Natural killer cell treated with Interleukin-12 subunit alpha and Interleukin-12 subunit beta and Interleukin-15 and Interleukin-18, amount 100 ng/mL, for 72 hours (primary cell): ENCODE data around the gene IQCN. TPM values are rescaled to one million over a fixed set of nuclear protein-coding genes. Genes with fewer than 3 reads are reported as not detected.
A peak's percentile ranks its signal among the peaks of the same experiment; 100 is the strongest.

Experiments used
- ATAC-seq, 2 donors: fragments of 150-1000 bp; cut with Tn5 transposase in 1 of 2; sonication (Bioruptor Pico), chemical (Tn5 transposase) in 1 of 2; 2 replicates each; pipeline ENCODE4 v1.10.0; 2021
- DNase-seq: peaks from one replicate; pipeline ENCODE4 v3.0.0; 2022; ENCODE audit warnings: low spot score
- H3K27ac Mint-ChIP-seq, 2 donors: 1 replicate in 1 of 2; 2 replicates in 1 of 2; pipeline ENCODE4 v1.8.0; 2022; ENCODE audit warnings: mixed read lengths in 2 of 2, mild to moderate bottlenecking in 1 of 2, moderate library complexity in 1 of 2
- H3K27me3 Mint-ChIP-seq, 2 donors: 1 replicate in 1 of 2; 2 replicates in 1 of 2; pipeline ENCODE4 v1.8.0; 2022; ENCODE audit warnings: mixed read lengths in 2 of 2
- H3K36me3 Mint-ChIP-seq: one replicate; pipeline ENCODE4 v1.8.0; 2022; ENCODE audit warnings: mixed read lengths
- H3K4me1 Mint-ChIP-seq, 2 donors: 1 replicate in 1 of 2; 2 replicates in 1 of 2; pipeline ENCODE4 v1.8.0; 2022; ENCODE audit warnings: low read depth in 2 of 2, mixed read lengths in 2 of 2, mild to moderate bottlenecking in 1 of 2
- H3K4me3 Mint-ChIP-seq: one replicate; pipeline ENCODE4 v1.8.0; 2022; ENCODE audit warnings: mixed read lengths
- H3K9me3 Mint-ChIP-seq: 2 replicates; pipeline ENCODE4 v1.8.0; 2022; ENCODE audit warnings: mixed read lengths
- total RNA-seq, 2 donors: library from RNA; stranded (reverse); gene quantifications; one replicate each; pipeline ENCODE4 v1.2.3, GENCODE V29; 2022

Gene IQCN
- total RNA-seq, 2 donors from 2014 or later, result 1.5 to 4.0 TPM

- no peaks in the 10 kb centered on the region for H3K36me3 Mint-ChIP-seq
- DNase-seq, result no peak
- H3K4me3 Mint-ChIP-seq, result no peak overlapping the region
- no peaks in the 10 kb centered on the region for H3K9me3 Mint-ChIP-seq
- H3K27me3 Mint-ChIP-seq, result no peaks in the 10 kb centered on the region
- no peak overlapping the region for H3K27ac Mint-ChIP-seq
- no peak for ATAC-seq
- peaks cover 0 to 7% of the 10 kb centered on the region in 2 donors for H3K4me1 Mint-ChIP-seq
These were observed 12.8 kb downstream of the IQCN start for GRCh38 chr19:18261474-18261873.

GRCh38 chr19:18259893-18260292 lies 14.4 kb downstream of the IQCN start:
- Mint-ChIP-seq H3K27ac (no peak overlapping the region), H3K4me1 (peaks cover 0 to 4% of the 10 kb centered on the region in 2 donors), H3K36me3 (no peaks in the 10 kb centered on the region), H3K9me3 (no peaks in the 10 kb centered on the region), H3K27me3 (peaks cover 0 to 4% of the 10 kb centered on the region in 2 donors), H3K4me3 (no peak overlapping the region)
- DNase-seq (no peak), ATAC-seq (no peak)

GRCh38 chr19:18257503-18258470 lies 16.5 kb downstream of the IQCN start:
- no peaks in the 10 kb centered on the region for H3K36me3 Mint-ChIP-seq
- H3K4me3 Mint-ChIP-seq, result no peak overlapping the region
- peaks cover 6 to 18% of the 10 kb centered on the region in 2 donors for H3K27me3 Mint-ChIP-seq
- DNase-seq, result no peak
- H3K4me1 Mint-ChIP-seq, result peaks cover 0 to 6% of the 10 kb centered on the region in 2 donors
- ATAC-seq, result no peak
- H3K9me3 Mint-ChIP-seq, result no peaks in the 10 kb centered on the region
- H3K27ac Mint-ChIP-seq, result no peak overlapping the region

- Mint-ChIP-seq H3K9me3 (no peaks in the 10 kb centered on the region), H3K4me1 (peaks cover 5 to 7% of the 10 kb centered on the region in 2 donors), H3K36me3 (no peaks in the 10 kb centered on the region), H3K27me3 (peaks cover 12 to 25% of the 10 kb centered on the region in 2 donors), H3K4me3 (no peak overlapping the region), H3K27ac (no peak overlapping the region)
- ATAC-seq, result no peak
- no peak for DNase-seq
These were observed 19.4 kb downstream of the IQCN start for GRCh38 chr19:18254546-18255503.

- Mint-ChIP-seq H3K27me3 (peaks cover 12 to 25% of the 10 kb centered on the region in 2 donors), H3K27ac (no peak overlapping the region), H3K36me3 (no peaks in the 10 kb centered on the region), H3K9me3 (no peaks in the 10 kb centered on the region), H3K4me1 (peaks cover 5 to 7% of the 10 kb centered on the region in 2 donors), H3K4me3 (no peak overlapping the region)
- DNase-seq (no peak), ATAC-seq (no peak)
These were observed 20.5 kb downstream of the IQCN start for GRCh38 chr19:18253716-18254115.

GRCh38 chr19:18253130-18253529 lies 21.1 kb downstream of the IQCN start:
- ATAC-seq, result no peak
- Mint-ChIP-seq H3K27me3 (peaks cover 12 to 25% of the 10 kb centered on the region in 2 donors), H3K36me3 (no peaks in the 10 kb centered on the region), H3K9me3 (no peaks in the 10 kb centered on the region), H3K27ac (no peak overlapping the region), H3K4me3 (no peak overlapping the region), H3K4me1 (peaks cover 5 to 7% of the 10 kb centered on the region in 2 donors)
- no peak for DNase-seq

GRCh38 chr19:18252370-18252717 lies 21.9 kb downstream of the IQCN start:
- DNase-seq (no peak), ATAC-seq (no peak)
- peaks cover 12 to 25% of the 10 kb centered on the region in 2 donors for H3K27me3 Mint-ChIP-seq
- H3K9me3 Mint-ChIP-seq, result no peaks in the 10 kb centered on the region
- no peak overlapping the region for H3K4me3 Mint-ChIP-seq
- H3K4me1 Mint-ChIP-seq, result peaks cover 5 to 7% of the 10 kb centered on the region in 2 donors
- H3K27ac Mint-ChIP-seq, result no peak overlapping the region
- H3K36me3 Mint-ChIP-seq, result no peaks in the 10 kb centered on the region

- no peak overlapping the region for H3K4me3 Mint-ChIP-seq
- H3K36me3 Mint-ChIP-seq, result no peaks in the 10 kb centered on the region
- ATAC-seq (peak; percentile 76 to 78), DNase-seq (peak; percentile 81)
- no peaks in the 10 kb centered on the region for H3K9me3 Mint-ChIP-seq
- peaks cover 5 to 7% of the 10 kb centered on the region in 2 donors for H3K4me1 Mint-ChIP-seq
- no peak overlapping the region for H3K27ac Mint-ChIP-seq
- peaks cover 12 to 25% of the 10 kb centered on the region in 2 donors for H3K27me3 Mint-ChIP-seq
These were observed 22.5 kb downstream of the IQCN start for GRCh38 chr19:18251587-18252369.

- DNase-seq, result no peak
- peaks cover 12 to 21% of the 10 kb centered on the region in 2 donors for H3K27me3 Mint-ChIP-seq
- H3K4me1 Mint-ChIP-seq, result peaks cover 5 to 7% of the 10 kb centered on the region in 2 donors
- no peaks in the 10 kb centered on the region for H3K9me3 Mint-ChIP-seq
- H3K27ac Mint-ChIP-seq, result no peak overlapping the region
- no peaks in the 10 kb centered on the region for H3K36me3 Mint-ChIP-seq
- H3K4me3 Mint-ChIP-seq, result no peak overlapping the region
- no peak for ATAC-seq
These were observed 24.4 kb downstream of the IQCN start for GRCh38 chr19:18249834-18250233.

- no peaks in the 10 kb centered on the region for H3K36me3 Mint-ChIP-seq
- no peaks in the 10 kb centered on the region for H3K4me1 Mint-ChIP-seq
- no peak overlapping the region for H3K27ac Mint-ChIP-seq
- DNase-seq (no peak), ATAC-seq (no peak)
- peaks cover 0 to 3% of the 10 kb centered on the region in 2 donors for H3K27me3 Mint-ChIP-seq
- no peak overlapping the region for H3K4me3 Mint-ChIP-seq
- H3K9me3 Mint-ChIP-seq, result no peaks in the 10 kb centered on the region
These were observed 29.0 kb downstream of the IQCN start for GRCh38 chr19:18245297-18245696.

GRCh38 chr19:18239303-18239702 lies 34.9 kb downstream of the IQCN start:
- no peaks in the 10 kb centered on the region for H3K9me3 Mint-ChIP-seq
- H3K4me3 Mint-ChIP-seq, result no peak overlapping the region
- H3K27ac Mint-ChIP-seq, result no peak overlapping the region
- DNase-seq (no peak), ATAC-seq (no peak)
- peaks cover 0 to 3% of the 10 kb centered on the region in 2 donors for H3K4me1 Mint-ChIP-seq
- H3K36me3 Mint-ChIP-seq, result no peaks in the 10 kb centered on the region
- peaks cover 9 to 24% of the 10 kb centered on the region in 2 donors for H3K27me3 Mint-ChIP-seq

GRCh38 chr19:18234194-18234593 lies 40.1 kb downstream of the IQCN start:
- Mint-ChIP-seq H3K4me1 (peaks cover 0 to 11% of the 10 kb centered on the region in 2 donors), H3K36me3 (no peaks in the 10 kb centered on the region), H3K9me3 (no peaks in the 10 kb centered on the region), H3K4me3 (no peak overlapping the region), H3K27ac (no peak overlapping the region), H3K27me3 (peaks cover 41 to 47% of the 10 kb centered on the region in 2 donors)
- DNase-seq, result no peak
- ATAC-seq, result no peak

- peak; percentile 42 to 74 for ATAC-seq
- Mint-ChIP-seq H3K36me3 (no peaks in the 10 kb centered on the region), H3K4me3 (no peak overlapping the region), H3K4me1 (peaks cover 0 to 11% of the 10 kb centered on the region in 2 donors), H3K27ac (peak overlapping the region in 1 of 2 donors; percentile 23), H3K27me3 (peaks cover 41 to 45% of the 10 kb centered on the region in 2 donors), H3K9me3 (no peaks in the 10 kb centered on the region)
- DNase-seq, result no peak
These were observed 40.9 kb downstream of the IQCN start for GRCh38 chr19:18233224-18233825.
